ENCODE results near the gene CDC5L.
"Not testable (repeated sequence)": the region's sequence is repeated elsewhere in the genome, so short reads cannot be mapped to it uniquely, and the experiment has no call there.

The CDC5L gene

GRCh38 chr6:44387346-44388134 lies at the start of gene CDC5L:
CDC5L (plus strand) TSS chr6:44387706; CDS start chr6:44387824, 118 bp downstream.
- DNase-seq (ENCODE audit: low spot score) (peak; percentile 96), FAIRE-seq (peak; percentile 66)

GRCh38 chr6:44338228-44339122 lies 49.0 kb upstream of the CDC5L start:
- peak; percentile 44 for DNase-seq (ENCODE audit: low spot score)
- FAIRE-seq: no peak

- no peak for FAIRE-seq
- DNase-seq (ENCODE audit: low spot score): no peak
Measured at GRCh38 chr6:44339301-44339700, 48.2 kb upstream of the CDC5L start.

GRCh38 chr6:44339763-44340625 lies 47.5 kb upstream of the CDC5L start:
- FAIRE-seq: no peak
- DNase-seq (ENCODE audit: low spot score): peak; percentile 53

- DNase-seq (ENCODE audit: low spot score): no peak
- FAIRE-seq: no peak
Measured at GRCh38 chr6:44341095-44341890, 46.2 kb upstream of the CDC5L start.

GRCh38 chr6:44342052-44342451 lies 45.5 kb upstream of the CDC5L start:
- DNase-seq (ENCODE audit: low spot score) (no peak), FAIRE-seq (no peak)

GRCh38 chr6:44342489-44342888 lies 45.0 kb upstream of the CDC5L start, which contains the start of gene SPATS1:
SPATS1 (plus strand) TSS chr6:44342650; CDS start chr6:44343096, 446 bp downstream.
- FAIRE-seq (no peak), DNase-seq (ENCODE audit: low spot score) (no peak)

- FAIRE-seq: not testable (repeated sequence)
Measured at GRCh38 chr6:44346818-44347217, 40.7 kb upstream of the CDC5L start.

GRCh38 chr6:44349904-44350649 lies 37.4 kb upstream of the CDC5L start:
- FAIRE-seq (no peak), DNase-seq (ENCODE audit: low spot score) (no peak)

More at GRCh38 chr6:44346818-44347217, 40.7 kb upstream of the CDC5L start:
- not testable (repeated sequence) for DNase-seq (ENCODE audit: low spot score)

GRCh38 chr6:44350650-44350994 lies 36.9 kb upstream of the CDC5L start:
- FAIRE-seq; DNase-seq (ENCODE audit: low spot score): not testable (repeated sequence)

GRCh38 chr6:44352259-44352658 lies 35.2 kb upstream of the CDC5L start:
- DNase-seq (ENCODE audit: low spot score) (no peak), FAIRE-seq (no peak)

- FAIRE-seq: no peak
- no peak for DNase-seq (ENCODE audit: low spot score)
Measured at GRCh38 chr6:44353336-44353735, 34.2 kb upstream of the CDC5L start.

- FAIRE-seq: no peak
- no peak for DNase-seq (ENCODE audit: low spot score)
Measured at GRCh38 chr6:44355640-44356039, 31.9 kb upstream of the CDC5L start.

- FAIRE-seq: no peak
- no peak for DNase-seq (ENCODE audit: low spot score)
Measured at GRCh38 chr6:44356487-44356886, 31.0 kb upstream of the CDC5L start.

- FAIRE-seq: no peak
- no peak for DNase-seq (ENCODE audit: low spot score)
Measured at GRCh38 chr6:44359973-44360372, 27.5 kb upstream of the CDC5L start.

GRCh38 chr6:44361947-44362346 lies 25.6 kb upstream of the CDC5L start:
- FAIRE-seq: no peak
- no peak for DNase-seq (ENCODE audit: low spot score)

GRCh38 chr6:44363377-44363926 lies 24.1 kb upstream of the CDC5L start:
- DNase-seq (ENCODE audit: low spot score): no peak
- no peak for FAIRE-seq

GRCh38 chr6:44366781-44367180 lies 20.7 kb upstream of the CDC5L start:
- DNase-seq (ENCODE audit: low spot score) (no peak), FAIRE-seq (no peak)

- DNase-seq (ENCODE audit: low spot score) (no peak), FAIRE-seq (no peak)
Measured at GRCh38 chr6:44367681-44368080, 19.8 kb upstream of the CDC5L start.
